ENCODE data around the gene NRG3. TPM values are rescaled to one million over a fixed set of nuclear protein-coding genes. Genes with fewer than 3 reads are reported as not detected.

NRG3 gene
- total and polyA plus RNA-seq, 2 donors (not counting 1 experiment from before 2014, with no cell fraction given) = 0.06 TPM; not detected in 1

- H3K4me3 Mint-ChIP-seq = no peak overlapping the region
- 95% methylated on average over 3 of the region's 5 CpGs for WGBS (ENCODE audit: insufficient coverage)
- no peak overlapping the region for H3K4me3 ChIP-seq (ENCODE audit: control extremely low read depth in 1 of 5, extremely low read depth in 1 of 5, insufficient read depth in 1 of 5, low read depth in 2 of 5, low read length in 4 of 5)
- no peaks in the 10 kb centered on the region for H3K9me3 Mint-ChIP-seq (ENCODE audit: insufficient read depth)
- TF ChIP-seq EZH2 (IDR thresholded peaks at IDR 0.05; ENCODE audit: borderline replicate concordance, insufficient read depth, low read depth, low read length, poor library complexity, severe bottlenecking) (no peak), CTCF (IDR thresholded peaks at IDR 0.05) (no peak)
- no peak overlapping the region for H3K27ac ChIP-seq (ENCODE audit: low read length in 2 of 2)
- no peaks in the 10 kb centered on the region for H4K20me1 ChIP-seq (ENCODE audit: control insufficient read depth, insufficient read depth, low read length, poor library complexity, severe bottlenecking)
- no peak overlapping the region for H3K27ac Mint-ChIP-seq
- H3K79me2 ChIP-seq (ENCODE audit: control insufficient read depth, insufficient read depth, low read length) = no peaks in the 10 kb centered on the region
- ATAC-seq (ENCODE audit: low read depth) (no peak), DNase-seq (no peak)
- no peak overlapping the region for H3K9ac ChIP-seq (ENCODE audit: low read length)
- no peak overlapping the region for H2AFZ ChIP-seq (ENCODE audit: insufficient read depth, low read depth, low read length, poor library complexity, severe bottlenecking)
- POLR2A ChIA-PET = no interaction called here
- CTCF ChIA-PET = no interaction called here
- H3K27me3 Mint-ChIP-seq = no peaks in the 10 kb centered on the region
- no peaks in the 10 kb centered on the region for H3K4me1 ChIP-seq (ENCODE audit: control insufficient read depth in 2 of 2, insufficient read depth in 2 of 2, low read length in 2 of 2)
- no peaks in the 10 kb centered on the region for H3K4me1 Mint-ChIP-seq
- H3K36me3 ChIP-seq (replicated peaks in 1 of 2; ENCODE audit: control extremely low read depth in 1 of 2, control insufficient read depth in 1 of 2, extremely low read depth in 1 of 2, insufficient read depth in 2 of 2, low read length in 1 of 2) = no peaks in the 10 kb centered on the region
- H3K9me3 ChIP-seq (ENCODE audit: control extremely low read depth in 1 of 3, control insufficient read depth in 2 of 3, insufficient read depth in 1 of 3, low read length in 2 of 3) = peaks cover 0 to 4% (median 0%) of the 10 kb centered on the region in 3 donors
- no peaks in the 10 kb centered on the region for H3K27me3 ChIP-seq (replicated peaks in 1 of 4; ENCODE audit: control extremely low read depth in 1 of 4, control insufficient read depth in 3 of 4, insufficient read depth in 4 of 4, low read length in 3 of 4)
- H3K4me2 ChIP-seq (replicated peaks; ENCODE audit: low read depth, low read length, poor library complexity, severe bottlenecking) = no peak overlapping the region
- intact Hi-C loops (cut with micrococcal nuclease) = no loop called here
Observed at GRCh38 chr10:82618007-82618406, 743.0 kb downstream of the NRG3 start.

GRCh38 chr10:82621680-82622079, 746.7 kb downstream of the NRG3 start:
- no peaks in the 10 kb centered on the region for H3K36me3 ChIP-seq (replicated peaks in 1 of 2; ENCODE audit: control extremely low read depth in 1 of 2, control insufficient read depth in 1 of 2, extremely low read depth in 1 of 2, insufficient read depth in 2 of 2, low read length in 1 of 2)
- TF ChIP-seq CTCF (IDR thresholded peaks at IDR 0.05) = no peak
- no peak for TF ChIP-seq EZH2 (IDR thresholded peaks at IDR 0.05; ENCODE audit: borderline replicate concordance, insufficient read depth, low read depth, low read length, poor library complexity, severe bottlenecking)
- no peak overlapping the region for H3K9ac ChIP-seq (ENCODE audit: low read length)
- no peaks in the 10 kb centered on the region for H3K27me3 ChIP-seq (replicated peaks in 1 of 4; ENCODE audit: control extremely low read depth in 1 of 4, control insufficient read depth in 3 of 4, insufficient read depth in 4 of 4, low read length in 3 of 4)
- no peak overlapping the region for H3K4me2 ChIP-seq (replicated peaks; ENCODE audit: low read depth, low read length, poor library complexity, severe bottlenecking)
- H3K27ac ChIP-seq (ENCODE audit: low read length in 2 of 2) = no peak overlapping the region
- peaks cover 0 to 4% (median 0%) of the 10 kb centered on the region in 3 donors for H3K9me3 ChIP-seq (ENCODE audit: control extremely low read depth in 1 of 3, control insufficient read depth in 2 of 3, insufficient read depth in 1 of 3, low read length in 2 of 3)
- no peaks in the 10 kb centered on the region for H3K4me1 ChIP-seq (ENCODE audit: control insufficient read depth in 2 of 2, insufficient read depth in 2 of 2, low read length in 2 of 2)
- no peaks in the 10 kb centered on the region for H3K4me1 Mint-ChIP-seq
- no peak overlapping the region for H3K27ac Mint-ChIP-seq
- H3K27me3 Mint-ChIP-seq = no peaks in the 10 kb centered on the region
- no peaks in the 10 kb centered on the region for H3K79me2 ChIP-seq (ENCODE audit: control insufficient read depth, insufficient read depth, low read length)
- ChIA-PET POLR2A (no interaction called here), CTCF (no interaction called here)
- DNase-seq (no peak), ATAC-seq (ENCODE audit: low read depth) (no peak)
- intact Hi-C loops (cut with micrococcal nuclease) = no loop called here
- no peak overlapping the region for H2AFZ ChIP-seq (ENCODE audit: insufficient read depth, low read depth, low read length, poor library complexity, severe bottlenecking)
- 75% methylated on average over 3 of the region's 4 CpGs for WGBS (ENCODE audit: insufficient coverage)
- H3K9me3 Mint-ChIP-seq (ENCODE audit: insufficient read depth) = no peaks in the 10 kb centered on the region
- no peaks in the 10 kb centered on the region for H4K20me1 ChIP-seq (ENCODE audit: control insufficient read depth, insufficient read depth, low read length, poor library complexity, severe bottlenecking)
- H3K4me3 ChIP-seq (ENCODE audit: control extremely low read depth in 1 of 5, extremely low read depth in 1 of 5, insufficient read depth in 1 of 5, low read depth in 2 of 5, low read length in 4 of 5) = no peak overlapping the region
- no peak overlapping the region for H3K4me3 Mint-ChIP-seq
